ENCODE measurements around the gene CEBPZOS.

Gene CEBPZOS

DNA sequence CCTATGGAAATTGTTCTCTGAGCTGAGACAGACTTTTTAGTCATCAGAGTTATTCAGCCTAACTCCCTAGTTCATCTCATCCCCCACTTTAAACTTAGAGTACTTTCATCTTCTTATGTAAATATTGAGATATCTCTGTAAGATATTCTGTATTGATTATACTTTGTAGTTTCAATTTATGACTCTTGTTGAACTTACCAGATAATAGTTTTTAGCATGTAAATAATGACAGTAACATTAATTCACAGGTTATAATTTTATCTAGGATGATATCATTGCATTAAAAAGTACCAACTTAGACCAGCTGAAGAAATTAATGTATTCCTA, 24.7 kb upstream of the CEBPZOS start:
- TF ChIP-seq EGR1 (IDR thresholded peaks at IDR 0.05), result no peak
- no peak for TF ChIP-seq CEBPB (IDR thresholded peaks at IDR 0.05)
- TF ChIP-seq EP300 (IDR thresholded peaks at IDR 0.05; ENCODE audit: borderline replicate concordance), result no peak
- no peak for TF ChIP-seq RAD21 (IDR thresholded peaks at IDR 0.05; ENCODE audit: low read depth)
- no peak for TF ChIP-seq NFIC (IDR thresholded peaks at IDR 0.05)
- TF ChIP-seq, protein P1, sequence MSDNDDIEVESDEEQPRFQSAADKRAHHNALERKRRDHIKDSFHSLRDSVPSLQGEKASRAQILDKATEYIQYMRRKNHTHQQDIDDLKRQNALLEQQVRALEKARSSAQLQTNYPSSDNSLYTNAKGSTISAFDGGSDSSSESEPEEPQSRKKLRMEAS (IDR thresholded peaks at IDR 0.05), result no peak
- TF ChIP-seq FOXM1 (IDR thresholded peaks at IDR 0.05; ENCODE audit: borderline replicate concordance, low read depth), result no peak
- TF ChIP-seq, protein P2, sequence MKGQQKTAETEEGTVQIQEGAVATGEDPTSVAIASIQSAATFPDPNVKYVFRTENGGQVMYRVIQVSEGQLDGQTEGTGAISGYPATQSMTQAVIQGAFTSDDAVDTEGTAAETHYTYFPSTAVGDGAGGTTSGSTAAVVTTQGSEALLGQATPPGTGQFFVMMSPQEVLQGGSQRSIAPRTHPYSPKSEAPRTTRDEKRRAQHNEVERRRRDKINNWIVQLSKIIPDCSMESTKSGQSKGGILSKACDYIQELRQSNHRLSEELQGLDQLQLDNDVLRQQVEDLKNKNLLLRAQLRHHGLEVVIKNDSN (IDR thresholded peaks at IDR 0.05), result no peak
- no peak for TF ChIP-seq TEAD4 (IDR thresholded peaks at IDR 0.05)
- no peak for TF ChIP-seq TAF1 (IDR thresholded peaks at IDR 0.05; ENCODE audit: low read depth)
- TF ChIP-seq, protein P3, sequence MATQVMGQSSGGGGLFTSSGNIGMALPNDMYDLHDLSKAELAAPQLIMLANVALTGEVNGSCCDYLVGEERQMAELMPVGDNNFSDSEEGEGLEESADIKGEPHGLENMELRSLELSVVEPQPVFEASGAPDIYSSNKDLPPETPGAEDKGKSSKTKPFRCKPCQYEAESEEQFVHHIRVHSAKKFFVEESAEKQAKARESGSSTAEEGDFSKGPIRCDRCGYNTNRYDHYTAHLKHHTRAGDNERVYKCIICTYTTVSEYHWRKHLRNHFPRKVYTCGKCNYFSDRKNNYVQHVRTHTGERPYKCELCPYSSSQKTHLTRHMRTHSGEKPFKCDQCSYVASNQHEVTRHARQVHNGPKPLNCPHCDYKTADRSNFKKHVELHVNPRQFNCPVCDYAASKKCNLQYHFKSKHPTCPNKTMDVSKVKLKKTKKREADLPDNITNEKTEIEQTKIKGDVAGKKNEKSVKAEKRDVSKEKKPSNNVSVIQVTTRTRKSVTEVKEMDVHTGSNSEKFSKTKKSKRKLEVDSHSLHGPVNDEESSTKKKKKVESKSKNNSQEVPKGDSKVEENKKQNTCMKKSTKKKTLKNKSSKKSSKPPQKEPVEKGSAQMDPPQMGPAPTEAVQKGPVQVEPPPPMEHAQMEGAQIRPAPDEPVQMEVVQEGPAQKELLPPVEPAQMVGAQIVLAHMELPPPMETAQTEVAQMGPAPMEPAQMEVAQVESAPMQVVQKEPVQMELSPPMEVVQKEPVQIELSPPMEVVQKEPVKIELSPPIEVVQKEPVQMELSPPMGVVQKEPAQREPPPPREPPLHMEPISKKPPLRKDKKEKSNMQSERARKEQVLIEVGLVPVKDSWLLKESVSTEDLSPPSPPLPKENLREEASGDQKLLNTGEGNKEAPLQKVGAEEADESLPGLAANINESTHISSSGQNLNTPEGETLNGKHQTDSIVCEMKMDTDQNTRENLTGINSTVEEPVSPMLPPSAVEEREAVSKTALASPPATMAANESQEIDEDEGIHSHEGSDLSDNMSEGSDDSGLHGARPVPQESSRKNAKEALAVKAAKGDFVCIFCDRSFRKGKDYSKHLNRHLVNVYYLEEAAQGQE (IDR thresholded peaks at IDR 0.05; ENCODE audit: low read depth), result no peak
- TF ChIP-seq CREB1 (IDR thresholded peaks at IDR 0.05; ENCODE audit: low read depth), result no peak
- TF ChIP-seq TCF12 (IDR thresholded peaks at IDR 0.05; ENCODE audit: low read depth), result no peak
- TF ChIP-seq ZBTB7A (IDR thresholded peaks at IDR 0.05; ENCODE audit: low read depth), result no peak
- TF ChIP-seq YY1 (IDR thresholded peaks at IDR 0.05; ENCODE audit: low read depth), result no peak

DNA sequence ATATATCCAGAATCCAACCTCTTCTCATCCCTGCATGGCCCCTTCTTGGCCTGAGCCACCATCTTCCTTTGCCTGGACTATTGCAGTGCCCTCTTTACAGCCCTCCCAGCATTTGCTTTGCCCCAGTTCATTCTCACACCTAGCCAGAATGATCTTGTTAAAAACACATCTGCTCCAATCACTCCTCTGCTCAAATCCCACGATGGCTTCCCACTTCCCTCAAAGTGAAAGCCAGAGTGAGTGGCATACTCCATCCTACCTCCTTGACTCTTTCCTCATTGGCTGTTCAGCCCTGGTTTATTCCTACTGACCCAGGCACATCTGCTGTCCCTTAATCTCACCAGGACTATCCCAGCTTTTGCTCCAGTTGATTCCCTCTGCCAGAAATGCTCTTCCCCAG, 22.6 kb upstream of the CEBPZOS start:
- TF ChIP-seq TCF12 (IDR thresholded peaks at IDR 0.05; ENCODE audit: low read depth), result no peak
- no peak for TF ChIP-seq CEBPB (IDR thresholded peaks at IDR 0.05)
- TF ChIP-seq CREB1 (IDR thresholded peaks at IDR 0.05; ENCODE audit: low read depth), result no peak
- no peak for TF ChIP-seq TAF1 (IDR thresholded peaks at IDR 0.05; ENCODE audit: low read depth)
- TF ChIP-seq, protein P2 (IDR thresholded peaks at IDR 0.05), result no peak
- TF ChIP-seq EGR1 (IDR thresholded peaks at IDR 0.05), result no peak
- TF ChIP-seq FOXM1 (IDR thresholded peaks at IDR 0.05; ENCODE audit: borderline replicate concordance, low read depth), result no peak
- TF ChIP-seq, protein P1 (IDR thresholded peaks at IDR 0.05), result no peak
- TF ChIP-seq RAD21 (IDR thresholded peaks at IDR 0.05; ENCODE audit: low read depth), result no peak
- no peak for TF ChIP-seq NFIC (IDR thresholded peaks at IDR 0.05)
- TF ChIP-seq YY1 (IDR thresholded peaks at IDR 0.05; ENCODE audit: low read depth), result no peak
- TF ChIP-seq ZBTB7A (IDR thresholded peaks at IDR 0.05; ENCODE audit: low read depth), result no peak

DNA sequence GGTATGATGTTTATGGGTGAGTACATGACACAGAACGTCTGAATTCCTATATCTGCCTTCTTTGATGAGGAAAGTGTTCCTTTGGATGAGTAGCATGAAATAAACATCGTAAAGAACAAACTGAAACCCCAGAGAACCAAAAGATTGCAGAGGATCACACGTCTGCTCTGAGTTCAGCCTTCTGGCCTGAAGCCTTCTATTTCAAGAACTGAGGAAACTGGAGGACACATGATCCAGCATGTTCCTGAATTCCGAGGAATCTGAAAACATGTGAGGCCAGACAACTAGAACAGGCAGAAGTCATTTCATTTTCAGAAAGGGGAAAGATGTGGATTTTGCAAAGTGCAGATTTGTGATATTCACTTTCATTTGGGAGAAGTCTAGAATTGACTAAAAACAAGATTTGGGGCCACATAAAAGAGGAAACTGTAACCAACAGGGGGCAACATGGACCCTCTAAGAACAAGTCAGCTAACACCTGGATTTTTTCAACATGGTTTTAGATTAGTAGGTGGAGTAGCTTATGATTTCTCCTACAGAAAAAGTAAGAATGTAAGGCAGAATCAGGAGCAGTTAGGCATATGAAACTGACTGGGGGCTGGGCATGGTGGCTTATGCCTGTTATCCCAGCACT, 16.2 kb upstream of the CEBPZOS start:
- no peak for TF ChIP-seq FOXM1 (IDR thresholded peaks at IDR 0.05; ENCODE audit: borderline replicate concordance, low read depth)
- TF ChIP-seq, protein P2 (IDR thresholded peaks at IDR 0.05), result no peak
- TF ChIP-seq TCF12 (IDR thresholded peaks at IDR 0.05; ENCODE audit: low read depth), result no peak
- TF ChIP-seq, protein P1 (IDR thresholded peaks at IDR 0.05), result no peak
- TF ChIP-seq YY1 (IDR thresholded peaks at IDR 0.05; ENCODE audit: low read depth), result no peak

DNA sequence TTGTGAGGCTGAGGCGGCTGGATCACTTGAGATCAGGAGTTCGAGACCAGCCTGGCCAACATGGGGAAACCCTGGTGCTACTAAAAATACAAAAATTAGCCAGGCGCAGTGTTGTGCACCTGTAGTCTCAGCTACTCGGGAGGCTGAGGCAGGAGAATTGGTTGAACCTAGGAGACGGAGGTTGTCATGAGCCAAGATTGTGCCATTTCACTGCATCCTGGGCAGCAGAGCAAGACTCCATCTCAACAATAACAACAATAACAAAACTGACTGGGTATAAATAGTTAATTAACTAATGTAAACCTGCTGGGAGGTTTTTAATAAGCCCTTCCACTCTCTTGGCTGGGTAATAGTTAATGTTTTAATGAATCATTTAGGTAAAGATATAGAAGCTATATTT, 15.7 kb upstream of the CEBPZOS start:
- TF ChIP-seq, protein P1 (IDR thresholded peaks at IDR 0.05), result no peak
- TF ChIP-seq EP300 (IDR thresholded peaks at IDR 0.05; ENCODE audit: borderline replicate concordance) (no peak), ZBTB7A (IDR thresholded peaks at IDR 0.05; ENCODE audit: low read depth) (no peak)

DNA sequence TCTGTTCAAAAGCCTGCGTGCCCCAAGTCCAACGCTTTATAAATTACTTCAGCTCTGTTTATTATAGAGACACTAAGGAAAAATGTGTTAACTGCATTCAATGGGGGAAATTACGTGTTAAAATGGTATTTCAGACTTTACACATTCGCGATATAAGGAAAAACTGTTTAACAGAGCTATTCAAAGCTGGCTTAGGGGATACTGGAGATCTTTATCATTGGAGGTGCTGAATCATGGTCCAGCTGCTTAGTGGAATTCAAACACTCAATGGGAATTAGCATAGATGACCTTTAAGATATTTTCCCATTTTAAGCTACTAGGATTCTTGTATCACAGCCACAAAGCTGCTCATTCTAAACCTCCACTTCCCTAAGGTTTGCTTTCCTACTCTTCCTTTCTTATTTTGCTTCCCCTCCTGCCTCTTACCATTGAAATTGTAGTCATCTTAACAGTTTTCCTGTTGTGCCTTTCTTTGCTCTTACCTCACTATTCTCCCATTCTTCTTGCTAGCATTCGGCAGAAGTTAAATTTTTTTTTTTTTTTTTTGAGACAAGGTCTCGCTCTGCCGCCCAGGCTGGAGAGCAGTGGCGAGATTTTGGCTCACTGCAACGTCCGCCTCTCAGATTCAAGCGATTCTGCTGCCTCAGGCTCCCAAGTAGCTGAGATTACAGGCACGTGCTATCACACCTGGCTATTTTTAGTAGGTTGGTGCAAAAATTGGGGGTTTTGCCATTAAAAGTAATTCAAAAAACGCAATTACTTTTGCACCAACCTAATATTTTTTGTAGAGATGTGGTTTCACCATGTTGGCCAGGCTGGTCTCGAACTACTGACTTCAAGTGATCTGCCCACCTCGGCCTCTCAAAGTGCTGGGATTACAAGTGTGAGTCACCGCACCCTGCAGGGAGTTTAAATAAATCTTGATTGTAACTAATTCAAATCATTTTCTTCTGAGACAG, 14.3 kb upstream of the CEBPZOS start:
- TF ChIP-seq TAF1 (IDR thresholded peaks at IDR 0.05; ENCODE audit: low read depth) (no peak), FOXM1 (IDR thresholded peaks at IDR 0.05; ENCODE audit: borderline replicate concordance, low read depth) (no peak), TCF12 (IDR thresholded peaks at IDR 0.05; ENCODE audit: low read depth) (no peak), CEBPB (IDR thresholded peaks at IDR 0.05) (no peak), ZBTB7A (IDR thresholded peaks at IDR 0.05; ENCODE audit: low read depth) (no peak), EGR1 (IDR thresholded peaks at IDR 0.05) (no peak)
- TF ChIP-seq, protein P3 (IDR thresholded peaks at IDR 0.05; ENCODE audit: low read depth), result no peak

All from Ishikawa (cell line).